Measurements from ENCODE around the gene ORMDL1.

ORMDL1 gene

DNA sequence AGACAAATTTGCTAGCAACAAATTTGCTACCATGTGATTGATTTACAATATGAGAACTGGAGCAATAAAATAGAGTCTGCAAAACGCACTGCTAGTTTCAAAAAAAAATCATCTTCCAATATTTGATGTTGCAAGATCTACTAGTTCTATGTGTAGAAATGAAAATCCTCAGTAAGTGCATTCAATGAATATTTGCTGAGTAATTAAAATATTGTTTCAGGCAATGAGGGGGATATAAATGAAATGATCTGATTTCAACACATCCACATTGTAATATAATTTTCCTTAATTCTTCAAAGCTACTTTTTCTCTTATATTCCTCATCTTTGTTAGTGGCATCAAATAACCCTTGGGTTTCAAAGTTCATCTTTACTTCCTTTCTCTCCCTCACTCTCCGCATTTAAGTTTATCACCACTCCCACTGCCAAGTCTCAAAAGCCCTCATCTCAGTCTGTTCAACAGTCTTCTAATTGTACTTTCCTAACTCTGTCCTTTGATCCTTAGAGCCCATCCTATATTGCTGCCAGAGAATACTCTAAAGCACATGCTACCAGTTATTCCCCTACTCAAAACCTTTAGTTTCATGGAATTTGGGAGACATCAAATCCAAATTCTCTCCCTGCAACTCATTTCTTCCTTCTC lies 27.7 kb downstream of the ORMDL1 start:
- no peak overlapping the region for H3K4me3 ChIP-seq (replicated peaks; ENCODE audit: low read depth, low read length)
- no peak for DNase-seq (ENCODE audit: low read depth)
- TF ChIP-seq, protein P1, sequence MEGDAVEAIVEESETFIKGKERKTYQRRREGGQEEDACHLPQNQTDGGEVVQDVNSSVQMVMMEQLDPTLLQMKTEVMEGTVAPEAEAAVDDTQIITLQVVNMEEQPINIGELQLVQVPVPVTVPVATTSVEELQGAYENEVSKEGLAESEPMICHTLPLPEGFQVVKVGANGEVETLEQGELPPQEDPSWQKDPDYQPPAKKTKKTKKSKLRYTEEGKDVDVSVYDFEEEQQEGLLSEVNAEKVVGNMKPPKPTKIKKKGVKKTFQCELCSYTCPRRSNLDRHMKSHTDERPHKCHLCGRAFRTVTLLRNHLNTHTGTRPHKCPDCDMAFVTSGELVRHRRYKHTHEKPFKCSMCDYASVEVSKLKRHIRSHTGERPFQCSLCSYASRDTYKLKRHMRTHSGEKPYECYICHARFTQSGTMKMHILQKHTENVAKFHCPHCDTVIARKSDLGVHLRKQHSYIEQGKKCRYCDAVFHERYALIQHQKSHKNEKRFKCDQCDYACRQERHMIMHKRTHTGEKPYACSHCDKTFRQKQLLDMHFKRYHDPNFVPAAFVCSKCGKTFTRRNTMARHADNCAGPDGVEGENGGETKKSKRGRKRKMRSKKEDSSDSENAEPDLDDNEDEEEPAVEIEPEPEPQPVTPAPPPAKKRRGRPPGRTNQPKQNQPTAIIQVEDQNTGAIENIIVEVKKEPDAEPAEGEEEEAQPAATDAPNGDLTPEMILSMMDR (IDR thresholded peaks at IDR 0.05; ENCODE audit: low read length, missing control alignments), result no peak

DNA sequence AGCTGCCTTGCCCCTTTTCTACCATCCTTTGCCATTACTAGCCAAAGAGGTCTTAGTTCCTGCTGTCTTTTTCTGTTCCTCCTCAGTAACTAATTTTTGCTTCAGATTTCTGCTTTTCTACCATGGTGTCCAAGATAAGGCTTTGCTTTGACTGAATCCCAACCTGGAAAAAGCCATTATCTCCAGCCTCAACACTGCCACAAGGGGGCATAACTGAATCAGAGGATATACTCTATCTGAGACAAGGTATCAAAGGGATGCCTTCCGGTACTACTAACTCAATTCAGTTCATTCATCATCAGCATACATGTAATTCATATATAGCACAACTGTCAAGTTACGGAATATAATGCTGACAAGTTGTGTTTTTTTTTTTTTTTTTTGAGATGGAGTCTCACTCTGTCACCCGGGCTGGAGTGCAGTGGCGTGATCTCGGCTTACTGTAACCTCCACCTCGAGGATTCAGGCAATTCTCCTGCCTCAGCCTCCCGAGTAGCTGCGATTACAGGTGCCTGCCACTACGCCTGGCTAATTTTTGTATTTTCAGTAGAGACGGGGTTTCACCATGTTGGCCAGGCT lies 33.0 kb downstream of the ORMDL1 start:
- DNase-seq (ENCODE audit: low read depth), result peak; percentile 52
- TF ChIP-seq, protein P1 (IDR thresholded peaks at IDR 0.05; ENCODE audit: low read length, missing control alignments), result peak; percentile 82

DNA sequence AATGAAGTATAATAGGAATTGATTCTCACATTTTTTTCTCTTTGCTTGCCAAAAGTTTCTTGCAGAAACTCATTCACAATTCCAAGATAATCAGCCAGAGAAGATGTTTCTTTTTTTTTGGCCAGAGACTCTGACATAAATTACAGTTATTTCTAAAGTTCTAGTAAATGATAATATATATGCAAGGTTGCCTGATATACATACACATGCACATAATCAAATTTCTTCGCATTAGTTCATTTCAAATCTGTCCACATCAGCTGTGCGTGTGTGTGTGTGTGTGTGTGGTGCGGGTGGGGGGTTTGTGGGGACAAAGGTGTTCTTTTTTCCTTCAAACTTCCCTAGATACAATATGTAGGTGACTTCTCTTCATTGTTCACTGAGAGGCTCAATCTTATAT lies 54.7 kb downstream of the ORMDL1 start:
- TF ChIP-seq, protein P1 (IDR thresholded peaks at IDR 0.05; ENCODE audit: low read length, missing control alignments), result no peak
- no peak overlapping the region for H3K4me3 ChIP-seq (replicated peaks; ENCODE audit: low read depth, low read length)
- no peak for DNase-seq (ENCODE audit: low read depth)

More for the DNA sequence above, 33.0 kb downstream of the ORMDL1 start:
- H3K4me3 ChIP-seq (replicated peaks; ENCODE audit: low read depth, low read length), result no peak overlapping the region

DNA sequence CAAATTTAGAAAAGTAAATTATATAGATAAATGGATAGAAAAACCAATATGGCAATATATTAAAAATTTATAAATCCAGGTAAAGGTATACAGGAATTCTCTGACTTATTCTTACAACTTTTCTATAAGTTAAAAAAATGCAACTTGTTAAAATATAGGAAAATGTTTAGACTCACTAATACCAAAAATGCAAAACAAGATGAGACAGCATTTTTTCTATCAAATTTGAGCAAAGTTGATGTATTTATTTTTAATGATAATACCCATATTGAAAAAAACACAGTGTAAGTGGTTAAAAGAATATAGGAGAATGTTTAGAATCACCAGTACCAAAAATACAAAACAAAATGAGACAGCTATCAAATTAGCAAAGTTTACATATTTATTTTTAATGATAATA lies 57.3 kb downstream of the ORMDL1 start:
- no peak overlapping the region for H3K4me3 ChIP-seq (replicated peaks; ENCODE audit: low read depth, low read length)
- TF ChIP-seq, protein P1 (IDR thresholded peaks at IDR 0.05; ENCODE audit: low read length, missing control alignments), result no peak
- DNase-seq (ENCODE audit: low read depth), result no peak

DNA sequence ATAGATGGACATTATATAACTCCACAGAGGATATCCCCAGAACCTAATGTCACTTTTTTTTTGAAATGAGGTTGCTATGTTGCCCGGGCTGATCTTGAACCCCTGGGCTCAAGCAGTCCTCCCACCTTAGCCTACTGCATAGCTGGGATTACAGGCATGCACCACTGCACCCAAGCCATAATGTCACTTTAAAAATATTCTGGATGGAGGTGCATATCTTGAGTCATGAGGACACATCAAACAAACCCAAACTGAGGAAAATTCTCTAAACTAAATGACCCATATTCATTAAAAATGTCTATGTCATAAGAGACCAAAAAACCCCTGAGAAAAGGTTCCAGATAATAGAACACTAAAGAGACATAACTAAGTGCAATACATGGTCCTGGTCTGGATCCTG lies 57.9 kb downstream of the ORMDL1 start:
- TF ChIP-seq, protein P1 (IDR thresholded peaks at IDR 0.05; ENCODE audit: low read length, missing control alignments), result no peak
- H3K4me3 ChIP-seq (replicated peaks; ENCODE audit: low read depth, low read length), result no peak overlapping the region
- DNase-seq (ENCODE audit: low read depth), result no peak

DNA sequence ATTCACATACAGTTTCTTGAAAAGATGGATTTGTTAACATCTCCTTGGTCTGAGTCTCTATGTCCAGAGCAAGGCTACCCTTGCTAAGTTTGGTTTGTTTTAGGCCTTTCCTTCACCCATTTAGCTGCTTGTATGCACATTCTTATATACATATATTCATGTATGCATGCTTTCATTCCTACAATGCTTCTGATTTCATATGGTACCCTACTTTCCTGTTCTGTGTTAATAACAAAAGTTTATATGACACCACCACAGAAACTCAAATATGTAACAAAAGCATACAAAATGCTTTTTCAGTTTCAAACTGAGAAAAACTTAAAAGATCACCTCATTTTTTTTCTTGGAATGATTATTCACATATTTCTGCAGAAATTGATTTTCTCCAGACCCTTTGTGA lies 60.9 kb downstream of the ORMDL1 start:
- H3K4me3 ChIP-seq (replicated peaks; ENCODE audit: low read depth, low read length), result no peak overlapping the region
- TF ChIP-seq, protein P1 (IDR thresholded peaks at IDR 0.05; ENCODE audit: low read length, missing control alignments), result no peak
- no peak for DNase-seq (ENCODE audit: low read depth)
